H9 (cell line): ENCODE data around the gene CRHR1. TPM values are rescaled to one million over a fixed set of nuclear protein-coding genes. Genes with fewer than 3 reads are reported as not detected.

Experiments
- DNase-seq: peaks from one replicate; pipeline ENCODE4 v3.0.0-alpha.2; 2017
- H2AFZ ChIP-seq: one replicate; pipeline ENCODE4 v1.6.1; 2013; ENCODE audit warnings: mild to moderate bottlenecking, low read length, control low read depth, moderate library complexity
- H2AK5ac ChIP-seq: 2 replicates; pipeline ENCODE4 v1.6.1; 2013; ENCODE audit warnings: low read length, control low read depth, mixed read lengths; ENCODE audit not compliant: insufficient read length
- H2BK120ac ChIP-seq: one replicate; pipeline ENCODE4 v1.6.1; 2013; ENCODE audit warnings: low read depth, mild to moderate bottlenecking, low read length, control low read depth, inconsistent platforms; ENCODE audit not compliant: poor library complexity, severe bottlenecking
- H2BK12ac ChIP-seq: 2 replicates; pipeline ENCODE4 v1.6.1; 2013; ENCODE audit warnings: low read length, control low read depth, mixed read lengths, low read depth; ENCODE audit not compliant: insufficient read length
- H2BK15ac ChIP-seq: 2 replicates; pipeline ENCODE4 v1.6.1; 2013; ENCODE audit warnings: low read depth, low read length, control low read depth
- H2BK20ac ChIP-seq: one replicate; pipeline ENCODE4 v1.6.1; 2013; ENCODE audit warnings: low read depth, mild to moderate bottlenecking, low read length, control low read depth, inconsistent platforms; ENCODE audit not compliant: poor library complexity, severe bottlenecking
- H2BK5ac ChIP-seq: 2 replicates; pipeline ENCODE4 v1.6.1; 2013; ENCODE audit warnings: low read length, control low read depth, mixed read lengths; ENCODE audit not compliant: insufficient read length
- H3K14ac ChIP-seq: 2 replicates; pipeline ENCODE4 v1.6.1; 2013; ENCODE audit warnings: low read length, control low read depth; ENCODE audit not compliant: insufficient read depth
- H3K18ac ChIP-seq: 2 replicates; pipeline ENCODE4 v1.6.1; 2013; ENCODE audit warnings: low read depth, mild to moderate bottlenecking, mixed read lengths, low read length, control low read depth; ENCODE audit not compliant: insufficient read length
- H3K23ac ChIP-seq: 2 replicates; pipeline ENCODE4 v1.6.1; 2013; ENCODE audit warnings: low read length, control low read depth, mixed read lengths, low read depth; ENCODE audit not compliant: insufficient read length
- H3K23me2 ChIP-seq: 2 replicates; pipeline ENCODE4 v1.6.1; 2013; ENCODE audit warnings: low read depth, mild to moderate bottlenecking, mixed read lengths, low read length, control low read depth; ENCODE audit not compliant: insufficient read length, poor library complexity, severe bottlenecking
- H3K27ac ChIP-seq: 2 replicates; pipeline ENCODE4 v1.5.1; 2013; ENCODE audit warnings: low read length, control low read depth, mixed read lengths, low read depth; ENCODE audit not compliant: insufficient read length
- H3K27me3 ChIP-seq: 2 replicates; pipeline ENCODE4 v1.6.1; 2013; ENCODE audit warnings: low read length, control low read depth, inconsistent platforms; ENCODE audit not compliant: insufficient read depth
- H3K4ac ChIP-seq: 2 replicates; pipeline ENCODE4 v1.6.1; 2013; ENCODE audit warnings: low read depth, mild to moderate bottlenecking, control low read depth, inconsistent platforms, low read length, moderate library complexity
- H3K4me1 ChIP-seq: 2 replicates; pipeline ENCODE4 v1.6.1; 2013; ENCODE audit warnings: low read length, control low read depth, inconsistent platforms; ENCODE audit not compliant: insufficient read depth
- H3K4me2 ChIP-seq: 2 replicates; pipeline ENCODE4 v1.6.1; 2013; ENCODE audit warnings: low read length, control low read depth, mixed read lengths; ENCODE audit not compliant: insufficient read length, insufficient read depth
- H3K56ac ChIP-seq: 2 replicates; pipeline ENCODE4 v1.6.1; 2013; ENCODE audit warnings: low read depth, mild to moderate bottlenecking, mixed read lengths, low read length, control low read depth; ENCODE audit not compliant: insufficient read length
- H3K79me1 ChIP-seq: 2 replicates; pipeline ENCODE4 v1.6.1; 2013; ENCODE audit warnings: low read depth, mild to moderate bottlenecking, moderate library complexity, low read length, control low read depth, inconsistent platforms; ENCODE audit not compliant: insufficient read depth, poor library complexity, severe bottlenecking
- H3K79me2 ChIP-seq: 2 replicates; pipeline ENCODE4 v1.6.1; 2013; ENCODE audit warnings: low read length, control low read depth, inconsistent platforms; ENCODE audit not compliant: insufficient read depth
- H3K9ac ChIP-seq: 2 replicates; pipeline ENCODE4 v1.6.1; 2013; ENCODE audit warnings: low read length, control low read depth, mixed read lengths; ENCODE audit not compliant: insufficient read length; ENCODE audit errors: extremely low read depth
- H3K9me3 ChIP-seq: one replicate; pipeline ENCODE4 v1.6.1; 2013; ENCODE audit warnings: low read depth, low read length, inconsistent platforms; ENCODE audit not compliant: control insufficient read depth
- H3T11ph ChIP-seq: one replicate; pipeline ENCODE4 v1.6.1; 2013; ENCODE audit warnings: mild to moderate bottlenecking, low read length, control low read depth, inconsistent platforms
- H4K20me1 ChIP-seq: one replicate; pipeline ENCODE4 v1.6.1; 2013; ENCODE audit not compliant: control insufficient read depth, insufficient read length, insufficient read depth
- H4K5ac ChIP-seq: 2 replicates; pipeline ENCODE4 v1.6.1; 2013; ENCODE audit warnings: low read depth, mild to moderate bottlenecking, mixed read lengths, low read length, control low read depth; ENCODE audit not compliant: insufficient read length
- H4K8ac ChIP-seq: replicated peaks from 2 replicates; pipeline ENCODE4 v1.6.1; 2013; ENCODE audit warnings: low read length, control low read depth, mixed read lengths, low read depth; ENCODE audit not compliant: insufficient read length
- H4K91ac ChIP-seq: 2 replicates; pipeline ENCODE4 v1.6.1; 2013; ENCODE audit warnings: low read depth, mild to moderate bottlenecking, moderate library complexity, mixed read lengths, low read length, control low read depth; ENCODE audit not compliant: insufficient read length
- H3K27ac Mint-ChIP-seq, 3 experiments: 2 replicates in 2 of 3; 3 replicates in 1 of 3; pipeline ENCODE4 v1.8.0; 2020 to 2021; ENCODE audit warnings: mixed read lengths in 3 of 3, mild to moderate bottlenecking in 1 of 3, moderate library complexity in 1 of 3
- H3K27me3 Mint-ChIP-seq: 2 replicates; pipeline ENCODE4 v1.8.0; 2021; ENCODE audit warnings: low read depth, mild to moderate bottlenecking, moderate library complexity, mixed read lengths
- H3K36me3 Mint-ChIP-seq, 3 experiments: 2 replicates in 2 of 3; 3 replicates in 1 of 3; pipeline ENCODE4 v1.8.0; 2020 to 2021; ENCODE audit warnings: low read depth in 3 of 3, mixed read lengths in 3 of 3; ENCODE audit not compliant: insufficient read depth in 1 of 3
- H3K4me1 Mint-ChIP-seq, 2 experiments: 2 replicates each; pipeline ENCODE4 v1.8.0; 2020; ENCODE audit warnings: mixed read lengths in 2 of 2
- H3K4me3 Mint-ChIP-seq, 2 experiments: 2 replicates in 1 of 2; 3 replicates in 1 of 2; pipeline ENCODE4 v1.8.0; 2020 to 2021; ENCODE audit warnings: mild to moderate bottlenecking in 2 of 2, mixed read lengths in 2 of 2, moderate library complexity in 1 of 2
- H3K9me3 Mint-ChIP-seq, 2 experiments: 2 replicates in 1 of 2; 3 replicates in 1 of 2; pipeline ENCODE4 v1.8.0; 2020; ENCODE audit warnings: mild to moderate bottlenecking in 2 of 2, mixed read lengths in 2 of 2, moderate library complexity in 1 of 2
- CTCF ChIP-seq: fragments of 200-600 bp; sonication (generic); conservative IDR thresholded peaks from 3 replicates; pipeline ENCODE4 v1.8.0; 2021; ENCODE audit warnings: antibody characterized with exemption, mild to moderate bottlenecking
- WGBS: extraction: QIAGEN DNeasy Blood & Tissue Kit; methylation state at CpG from one replicate; pipeline ENCODE4 v1.1.7; 2013; ENCODE audit warnings: missing lambda C conversion rate, low lambda C conversion rate, mixed read lengths; ENCODE audit not compliant: insufficient read length; ENCODE audit errors: extremely low coverage; 5-methylcytosine and 5-hydroxymethylcytosine counted together
- total RNA-seq: library from RNA; stranded (reverse); gene quantifications from 2 replicates; pipeline ENCODE4 v1.2.1, GENCODE V29; 2021

Gene CRHR1
- total RNA-seq, 1 experiment from 2014 or later, result 0.52 TPM

DNA sequence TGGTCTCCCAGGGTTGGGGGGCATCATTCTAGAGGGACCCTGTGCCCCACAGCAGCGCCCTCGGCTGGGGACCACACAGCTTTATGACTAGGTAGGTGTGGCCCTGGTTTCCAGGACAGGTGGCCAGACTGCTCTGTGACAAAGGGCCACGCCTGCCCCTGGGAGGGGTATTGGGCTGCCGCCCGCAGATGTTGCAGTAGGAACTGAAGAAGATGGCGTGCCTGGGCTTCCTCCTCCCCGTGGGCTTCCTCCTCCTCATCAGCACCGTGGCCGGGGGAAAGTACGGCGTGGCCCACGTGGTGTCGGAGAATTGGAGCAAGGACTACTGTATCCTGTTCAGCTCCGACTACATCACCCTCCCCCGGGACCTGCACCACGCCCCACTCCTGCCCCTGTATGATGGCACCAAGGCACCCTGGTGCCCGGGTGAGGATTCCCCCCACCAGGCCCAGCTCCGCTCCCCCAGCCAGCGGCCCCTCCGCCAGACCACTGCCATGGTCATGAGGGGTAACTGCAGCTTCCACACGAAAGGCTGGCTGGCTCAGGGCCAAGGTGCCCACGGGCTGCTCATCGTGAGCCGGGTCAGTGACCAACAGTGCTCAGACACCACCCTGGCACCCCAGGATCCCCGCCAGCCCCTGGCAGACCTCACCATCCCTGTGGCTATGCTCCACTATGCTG lies 60.7 kb downstream of the CRHR1 start, which contains the start of gene SPPL2C:
SPPL2C (plus strand) TSS at position 187 of the 681 bp plus-strand sequence; CDS start at position 213, 26 bp downstream.
- Histone ChIP-seq H3K4ac (no peak within 1 kb of the TSS), H2BK5ac (no peak within 1 kb of the TSS), H3K79me1 (no peaks in the 10 kb centered on the region), H3K14ac (no peak within 1 kb of the TSS; the same call in 1 of the 2 replicates), H4K20me1 (peaks cover 4% of the 10 kb centered on the region), H3K23ac (no peak within 1 kb of the TSS), H3K4me2 (no peak within 1 kb of the TSS), H3K27me3 (no peaks in the 10 kb centered on the region), H3K9me3 (no peaks in the 10 kb centered on the region), H3K79me2 (no peaks in the 10 kb centered on the region), H4K5ac (no peak within 1 kb of the TSS), H2BK15ac (no peak within 1 kb of the TSS), H3K56ac (no peak within 1 kb of the TSS), H3K27ac (no peak within 1 kb of the TSS), H3T11ph (no peak within 1 kb of the TSS), H4K91ac (no peak within 1 kb of the TSS), H2BK20ac (no peak within 1 kb of the TSS), H4K8ac (no peak within 1 kb of the TSS), H2BK120ac (no peak within 1 kb of the TSS), H3K18ac (no peak within 1 kb of the TSS), H2AK5ac (no peak within 1 kb of the TSS), H3K9ac (no peak within 1 kb of the TSS), H2AFZ (no peak within 1 kb of the TSS), H3K23me2 (no peaks in the 10 kb centered on the region), H2BK12ac (no peak within 1 kb of the TSS), H3K4me1 (no peaks in the 10 kb centered on the region)
- WGBS, result no CpG with 5 or more reads among the region's 25 CpGs
- Mint-ChIP-seq H3K9me3 (no peaks in the 10 kb centered on the region), H3K36me3 (no peaks in the 10 kb centered on the region), H3K27me3 (no peaks in the 10 kb centered on the region; the same call in 1 of the 2 replicates), H3K4me1 (no peaks in the 10 kb centered on the region), H3K27ac (no peak within 1 kb of the TSS), H3K4me3 (no peak within 1 kb of the TSS)
- no peak for TF ChIP-seq CTCF
- DNase-seq, result no peak
